Uterus (tissue), 2 donors: ENCODE results near the gene IL18RAP.

Experiments used
- CTCF ChIP-seq, 4 experiments: fragments of 200-600 bp in 2 of 4; fragments of 450-650 bp in 2 of 4; sonication (generic) in 2 of 4; IDR thresholded peaks; one replicate each; pipeline ENCODE4 v1.5.1; 2016 to 2019; ENCODE audit warnings: antibody characterized with exemption in 4 of 4, mild to moderate bottlenecking in 2 of 4, moderate library complexity in 1 of 4
- POLR2A ChIP-seq, 2 donors: fragments of 450-650 bp; IDR thresholded peaks; one replicate each; pipeline ENCODE4 v1.6.1; 2016; ENCODE audit warnings: antibody characterized with exemption in 2 of 2, mild to moderate bottlenecking in 1 of 2, moderate library complexity in 1 of 2

- TF ChIP-seq POLR2A (IDR thresholded peaks at IDR 0.05), result no peak
- TF ChIP-seq CTCF (IDR thresholded peaks at IDR 0.05), result no peak
Measured at GRCh38 chr2:102417946-102418345, 5.0 kb upstream of the IL18RAP start.
